ENCODE results near the gene ZNF462. TPM values are rescaled to one million over a fixed set of nuclear protein-coding genes. Genes with fewer than 3 reads are reported as not detected.

ZNF462 gene
- total RNA-seq, 1 donor from 2014 or later, result 98.3 TPM

- H3K4me3 Mint-ChIP-seq (ENCODE audit: unreplicated experiment), result no peak overlapping the region
- peaks cover 10% of the 10 kb centered on the region for H3K27me3 Mint-ChIP-seq (ENCODE audit: unreplicated experiment)
- H3K36me3 Mint-ChIP-seq (ENCODE audit: low read depth, unreplicated experiment), result peaks cover 58% of the 10 kb centered on the region
- no peak for DNase-seq (ENCODE audit: low spot score)
- H3K27ac Mint-ChIP-seq (ENCODE audit: unreplicated experiment), result no peak overlapping the region
- TF ChIP-seq, protein P1, sequence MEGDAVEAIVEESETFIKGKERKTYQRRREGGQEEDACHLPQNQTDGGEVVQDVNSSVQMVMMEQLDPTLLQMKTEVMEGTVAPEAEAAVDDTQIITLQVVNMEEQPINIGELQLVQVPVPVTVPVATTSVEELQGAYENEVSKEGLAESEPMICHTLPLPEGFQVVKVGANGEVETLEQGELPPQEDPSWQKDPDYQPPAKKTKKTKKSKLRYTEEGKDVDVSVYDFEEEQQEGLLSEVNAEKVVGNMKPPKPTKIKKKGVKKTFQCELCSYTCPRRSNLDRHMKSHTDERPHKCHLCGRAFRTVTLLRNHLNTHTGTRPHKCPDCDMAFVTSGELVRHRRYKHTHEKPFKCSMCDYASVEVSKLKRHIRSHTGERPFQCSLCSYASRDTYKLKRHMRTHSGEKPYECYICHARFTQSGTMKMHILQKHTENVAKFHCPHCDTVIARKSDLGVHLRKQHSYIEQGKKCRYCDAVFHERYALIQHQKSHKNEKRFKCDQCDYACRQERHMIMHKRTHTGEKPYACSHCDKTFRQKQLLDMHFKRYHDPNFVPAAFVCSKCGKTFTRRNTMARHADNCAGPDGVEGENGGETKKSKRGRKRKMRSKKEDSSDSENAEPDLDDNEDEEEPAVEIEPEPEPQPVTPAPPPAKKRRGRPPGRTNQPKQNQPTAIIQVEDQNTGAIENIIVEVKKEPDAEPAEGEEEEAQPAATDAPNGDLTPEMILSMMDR (IDR thresholded peaks at IDR 0.05; ENCODE audit: unreplicated experiment), result no peak
- H3K9me3 Mint-ChIP-seq (ENCODE audit: unreplicated experiment), result no peaks in the 10 kb centered on the region
- no peaks in the 10 kb centered on the region for H3K4me1 Mint-ChIP-seq (ENCODE audit: unreplicated experiment)
These were observed 70.5 kb downstream of the ZNF462 start for GRCh38 chr9:106933470-106933869.

DNA sequence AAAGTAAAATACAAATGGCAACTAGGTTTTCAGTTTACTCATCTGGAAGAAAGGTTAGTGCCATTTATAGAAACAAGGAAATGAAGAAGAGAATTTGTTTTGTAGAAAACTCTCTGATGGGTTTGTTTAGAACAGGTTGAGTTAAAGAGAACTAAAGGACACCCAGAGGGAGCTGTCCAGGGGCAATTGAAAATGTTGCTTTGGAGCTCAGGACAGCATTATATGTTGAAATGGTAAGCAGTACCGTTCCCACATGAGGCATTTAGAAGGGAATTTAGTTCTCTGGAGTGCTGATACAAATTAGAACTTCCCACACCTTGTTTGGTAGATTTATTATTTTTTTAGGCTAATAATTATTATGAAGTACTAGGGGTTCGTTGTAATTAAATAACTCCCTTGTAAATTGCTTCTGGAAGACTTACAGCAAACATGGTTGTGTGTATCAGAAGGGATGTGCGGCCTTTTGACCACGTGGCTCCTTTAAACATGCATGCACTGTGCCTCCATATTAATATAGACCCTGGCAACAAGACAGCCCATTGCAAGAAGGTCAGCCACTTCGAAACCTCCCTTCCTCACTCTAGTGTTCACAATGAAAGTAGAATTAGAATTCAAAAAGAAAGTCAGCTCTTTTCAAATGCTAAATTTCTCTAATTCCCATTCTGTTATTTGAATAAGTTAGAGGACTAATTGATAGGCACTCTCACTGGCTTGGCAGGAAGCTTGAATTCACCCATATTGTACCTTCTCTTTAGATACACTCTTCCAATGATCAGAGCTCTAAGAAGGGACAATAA is 71.7 kb downstream of the ZNF462 start:
- Mint-ChIP-seq H3K36me3 (ENCODE audit: low read depth, unreplicated experiment) (peaks cover 59% of the 10 kb centered on the region), H3K4me3 (ENCODE audit: unreplicated experiment) (no peak overlapping the region), H3K27ac (ENCODE audit: unreplicated experiment) (no peak overlapping the region), H3K4me1 (ENCODE audit: unreplicated experiment) (peaks cover 5% of the 10 kb centered on the region), H3K27me3 (ENCODE audit: unreplicated experiment) (peaks cover 9% of the 10 kb centered on the region), H3K9me3 (ENCODE audit: unreplicated experiment) (no peaks in the 10 kb centered on the region)
- no peak for DNase-seq (ENCODE audit: low spot score)
- TF ChIP-seq, protein P1 (IDR thresholded peaks at IDR 0.05; ENCODE audit: unreplicated experiment), result no peak

DNA sequence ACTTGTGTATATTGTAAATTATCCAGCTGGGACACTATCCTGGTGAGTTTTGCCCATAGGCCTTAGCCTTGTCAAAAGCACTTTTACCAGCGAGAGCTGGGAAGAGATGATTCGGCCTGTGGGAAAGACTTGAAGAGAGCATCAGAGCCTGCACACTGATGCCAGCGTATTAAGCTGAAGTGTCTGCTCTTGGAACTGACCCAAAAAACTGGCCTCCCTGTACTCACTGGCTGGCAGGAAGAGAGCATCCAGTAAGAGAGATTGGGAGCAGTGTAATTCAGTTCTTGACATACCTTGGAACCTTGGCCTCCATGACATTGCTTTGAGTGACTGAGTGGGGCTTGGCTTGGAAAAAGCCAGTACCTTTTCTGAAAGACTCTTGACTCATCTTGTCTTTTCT is 73.7 kb downstream of the ZNF462 start:
- peaks cover 7% of the 10 kb centered on the region for H3K4me1 Mint-ChIP-seq (ENCODE audit: unreplicated experiment)
- H3K27ac Mint-ChIP-seq (ENCODE audit: unreplicated experiment), result no peak overlapping the region
- peaks cover 6% of the 10 kb centered on the region for H3K27me3 Mint-ChIP-seq (ENCODE audit: unreplicated experiment)
- TF ChIP-seq, protein P1 (IDR thresholded peaks at IDR 0.05; ENCODE audit: unreplicated experiment), result no peak
- H3K36me3 Mint-ChIP-seq (ENCODE audit: low read depth, unreplicated experiment), result peaks cover 40% of the 10 kb centered on the region
- DNase-seq (ENCODE audit: low spot score), result no peak
- H3K9me3 Mint-ChIP-seq (ENCODE audit: unreplicated experiment), result no peaks in the 10 kb centered on the region
- no peak overlapping the region for H3K4me3 Mint-ChIP-seq (ENCODE audit: unreplicated experiment)

GRCh38 chr9:106941916-106942315 is 79.0 kb downstream of the ZNF462 start:
- H3K4me3 Mint-ChIP-seq (ENCODE audit: unreplicated experiment), result no peak overlapping the region
- TF ChIP-seq, protein P1 (IDR thresholded peaks at IDR 0.05; ENCODE audit: unreplicated experiment), result no peak
- no peaks in the 10 kb centered on the region for H3K9me3 Mint-ChIP-seq (ENCODE audit: unreplicated experiment)
- H3K27me3 Mint-ChIP-seq (ENCODE audit: unreplicated experiment), result peaks cover 2% of the 10 kb centered on the region
- peaks cover 26% of the 10 kb centered on the region for H3K36me3 Mint-ChIP-seq (ENCODE audit: low read depth, unreplicated experiment)
- no peak overlapping the region for H3K27ac Mint-ChIP-seq (ENCODE audit: unreplicated experiment)
- peaks cover 30% of the 10 kb centered on the region for H3K4me1 Mint-ChIP-seq (ENCODE audit: unreplicated experiment)
- DNase-seq (ENCODE audit: low spot score), result no peak

Measured in endothelial cell (in vitro differentiated cells).